Heart right ventricle (tissue), 16 donors: ENCODE measurements around the gene SPATS2. TPM values are rescaled to one million over a fixed set of nuclear protein-coding genes. Genes with fewer than 3 reads are reported as not detected.
"Not testable (repeated sequence)": the region's sequence is repeated elsewhere in the genome, so short reads cannot be mapped to it uniquely, and the experiment has no call there.

ENCODE experiments used
- ATAC-seq, 8 donors: fragments of 200-7000 bp; cut with Tn5 transposase; one replicate each; pipeline ENCODE4 v1.9.1; 2020; ENCODE audit warnings: mild to moderate bottlenecking in 8 of 8, moderate library complexity in 8 of 8, moderate number of reproducible peaks in 1 of 8
- DNase-seq, 2 donors: peaks; one replicate each; pipeline ENCODE4 v3.0.0-alpha.2; 2020
- H3K27ac ChIP-seq, 10 donors: fragments of 200-600 bp; sonication (generic) in 2 of 10; one replicate each; pipeline versions ENCODE4 v1.5.0 to v1.8.0; 2020 to 2022; ENCODE audit warnings: mild to moderate bottlenecking in 3 of 10
- H3K27me3 ChIP-seq, 7 donors: fragments of 200-600 bp; one replicate each; pipeline ENCODE4 v1.8.0; 2021 to 2022; ENCODE audit warnings: mild to moderate bottlenecking in 2 of 7
- H3K36me3 ChIP-seq, 9 donors: fragments of 200-600 bp; sonication (generic) in 1 of 9; one replicate each; pipeline versions ENCODE4 v1.5.0 to v1.8.0; 2020 to 2022; ENCODE audit warnings: mild to moderate bottlenecking in 2 of 9
- H3K4me1 ChIP-seq, 9 donors: fragments of 200-600 bp; sonication (generic) in 1 of 9; one replicate each; pipeline versions ENCODE4 v1.5.0 to v1.8.0; 2020 to 2022; ENCODE audit warnings: mild to moderate bottlenecking in 4 of 9
- H3K4me3 ChIP-seq, 10 donors: fragments of 200-600 bp; sonication (generic) in 2 of 10; one replicate each; pipeline versions ENCODE4 v1.5.0 to v1.8.0; 2020 to 2022; ENCODE audit warnings: mild to moderate bottlenecking in 7 of 10, moderate library complexity in 2 of 10
- H3K9me3 ChIP-seq, 11 donors: fragments of 200-600 bp in 10 of 11; sonication (generic) in 2 of 11; one replicate each; pipeline versions ENCODE4 v1.5.0 to v1.8.0; 2013 to 2022; ENCODE audit warnings: mild to moderate bottlenecking in 2 of 11, control low read depth in 1 of 11, moderate library complexity in 1 of 11
- whole genome bisulfite sequencing, 2 donors: extraction: QIAGEN DNeasy Blood & Tissue Kit; methylation state at CpG; one replicate each; pipeline ENCODE4 v1.1.7; 2013; ENCODE audit warnings: inconsistent platforms in 1 of 2; 5-methylcytosine and 5-hydroxymethylcytosine counted together
- intact Hi-C, 10 donors: fragments of 100-400 bp; cut with DNase I; formaldehyde crosslinking; loops; one replicate each; pipeline versions ENCODE4 v1.11.1 to v1.14.2; 2022
- polyA plus RNA-seq, 2 donors: library from polyadenylated mRNA; stranded (reverse); fragments of 200-250 nt; gene quantifications; one replicate each; pipeline ENCODE4 v1.2.3, GENCODE V29; 2013
- total RNA-seq, 10 donors: library from RNA; stranded (reverse); fragmentation: NEBNext Ultra II Directional in 3 of 10; extraction: Animal tissue kit (Norgen Biotek cat#: 25700) in 3 of 10; gene quantifications; one replicate each; pipeline versions ENCODE4 v1.2.1 to v1.2.4, GENCODE V29; 2021 to 2023
- TF ChIP-seq, protein P1 (sequence below), 9 donors: fragments of 200-600 bp; sonication (generic) in 2 of 9; IDR thresholded peaks; one replicate each; pipeline versions ENCODE4 v1.5.0 to v1.8.0; 2021 to 2022; ENCODE audit warnings: antibody characterized with exemption in 9 of 9, mild to moderate bottlenecking in 5 of 9, moderate library complexity in 1 of 9
- donor health status: Arrhythmogenic right ventricular cardiomyopathy.
- donor health status: ischemic (EF 13 %, LVEDD 7.1; RV severe dilation, severe dysfunction).
- donor health status: healthy with polysubstance abuse.
- donor health status: DM: no; HTN: yes; CAD: no.
- donor health status: DM: no; HTN: no; CAD: no.
- donor health status: ischemic (EF 25% LVEDD 6.9; RV normal size, moderate dysfunction).
- donor health status: ischemic (EF 25% LVEDD 5.7; RV mildly dilated, moderate dysfunction).
- donor health status: healthy.
- donor health status: DM: yes; HTN: yes; CAD: no.
- donor health status: Ischemic cardiomyopathy.
- donor health status: ischemic (EF 35%, LVEDD 5.7; RV mildly dilated, moderate dysfunction).
- donor health status: nonischemic (EF 11% LVEDD 7.7; RV severe dilation, severe dysfunction).
- donor health status: DM: yes; HTN: yes; CAD: no.
- donor health status: PGD.
- donor health status: ischemic (EF 29% LVEDD 5.4; RV normal size, mild dysfunction).
- donor health status: nonischemic (EF 23%, LVEDD 6.1; RV moderate dilation, normal function).

The SPATS2 gene
- total and polyA plus RNA-seq, 12 donors: 3.5 to 11.5 (median 5.1) TPM

DNA sequence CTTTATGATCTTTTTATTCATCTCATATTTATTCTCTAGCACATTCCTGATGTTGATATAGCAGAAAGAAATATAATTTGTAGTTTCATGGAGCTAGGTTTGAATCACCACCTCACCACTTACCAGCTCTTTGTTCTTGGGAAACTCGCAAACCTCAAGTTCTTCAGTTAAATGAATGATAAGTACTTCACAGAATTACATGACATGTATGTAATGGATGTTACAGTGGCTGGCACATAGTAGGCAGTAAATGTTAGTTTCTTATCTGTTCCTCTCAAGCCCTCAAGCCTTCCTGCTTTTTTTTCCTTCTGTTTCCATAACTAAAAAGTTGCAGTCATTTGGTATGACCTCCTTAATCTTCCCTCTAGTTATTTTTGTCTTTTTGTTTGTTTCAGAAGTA is 54.9 kb downstream of the SPATS2 start:
- 96 to 100% methylated on average over 1 of the region's 1 CpG for WGBS, 2 donors
- Histone ChIP-seq H3K27ac (no peak overlapping the region), H3K36me3 (peaks cover 0 to 12% (median 0%) of the 10 kb centered on the region in 9 donors), H3K4me3 (no peak overlapping the region), H3K27me3 (no peaks in the 10 kb centered on the region), H3K4me1 (peaks cover 0 to 18% (median 0%) of the 10 kb centered on the region in 9 donors), H3K9me3 (no peaks in the 10 kb centered on the region)
- intact Hi-C loops: no loop called here
- TF ChIP-seq, protein P1, sequence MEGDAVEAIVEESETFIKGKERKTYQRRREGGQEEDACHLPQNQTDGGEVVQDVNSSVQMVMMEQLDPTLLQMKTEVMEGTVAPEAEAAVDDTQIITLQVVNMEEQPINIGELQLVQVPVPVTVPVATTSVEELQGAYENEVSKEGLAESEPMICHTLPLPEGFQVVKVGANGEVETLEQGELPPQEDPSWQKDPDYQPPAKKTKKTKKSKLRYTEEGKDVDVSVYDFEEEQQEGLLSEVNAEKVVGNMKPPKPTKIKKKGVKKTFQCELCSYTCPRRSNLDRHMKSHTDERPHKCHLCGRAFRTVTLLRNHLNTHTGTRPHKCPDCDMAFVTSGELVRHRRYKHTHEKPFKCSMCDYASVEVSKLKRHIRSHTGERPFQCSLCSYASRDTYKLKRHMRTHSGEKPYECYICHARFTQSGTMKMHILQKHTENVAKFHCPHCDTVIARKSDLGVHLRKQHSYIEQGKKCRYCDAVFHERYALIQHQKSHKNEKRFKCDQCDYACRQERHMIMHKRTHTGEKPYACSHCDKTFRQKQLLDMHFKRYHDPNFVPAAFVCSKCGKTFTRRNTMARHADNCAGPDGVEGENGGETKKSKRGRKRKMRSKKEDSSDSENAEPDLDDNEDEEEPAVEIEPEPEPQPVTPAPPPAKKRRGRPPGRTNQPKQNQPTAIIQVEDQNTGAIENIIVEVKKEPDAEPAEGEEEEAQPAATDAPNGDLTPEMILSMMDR (IDR thresholded peaks at IDR 0.05): no peak
- DNase-seq (no peak), ATAC-seq (no peak)

DNA sequence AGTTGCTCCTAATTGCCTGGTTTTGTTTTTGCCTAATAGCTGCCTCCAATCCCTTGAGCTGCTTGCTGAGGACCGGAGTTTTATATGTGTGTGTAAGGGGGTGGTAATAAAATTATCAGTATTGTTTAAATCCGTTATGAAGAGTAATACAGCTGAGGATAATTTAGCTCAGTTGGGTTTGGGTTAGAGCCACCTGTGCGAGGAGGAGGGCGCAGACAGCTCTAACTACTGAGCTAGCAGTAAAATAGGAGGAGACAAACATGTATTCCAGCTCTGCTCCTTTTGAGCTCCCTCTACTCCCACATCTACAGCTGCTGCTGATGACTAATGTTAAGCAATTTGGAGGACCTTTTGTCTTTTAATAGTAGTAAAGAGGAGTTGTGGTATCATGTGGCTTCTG is 61.5 kb downstream of the SPATS2 start:
- intact Hi-C loops: no loop called here
- H3K27ac ChIP-seq: peak overlapping the region in 1 of 10 donors; percentile 41
- WGBS, 2 donors: 74 to 75% methylated on average over 4 of the region's 4 CpGs

DNA sequence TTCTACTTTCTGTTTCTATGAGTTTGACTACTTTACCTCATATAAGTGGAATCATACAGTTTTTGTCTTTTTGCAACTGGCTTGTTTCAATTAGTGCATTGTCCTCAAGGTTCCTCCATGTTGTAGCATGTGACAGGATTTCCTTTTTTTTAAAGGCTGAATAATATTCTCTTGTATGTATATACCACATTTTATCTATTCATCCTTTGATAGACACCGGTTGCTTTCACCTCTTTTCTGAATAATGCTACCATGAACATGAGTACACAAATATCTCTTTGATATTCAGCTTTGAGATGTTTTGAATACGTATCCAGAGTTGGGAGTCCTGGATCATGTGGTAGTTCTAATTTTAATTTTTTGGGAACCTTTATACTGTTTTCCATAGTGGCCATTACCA is 65.4 kb downstream of the SPATS2 start:
- TF ChIP-seq, protein P1 (IDR thresholded peaks at IDR 0.05): no peak
- peaks cover 0 to 6% (median 0%) of the 10 kb centered on the region in 11 donors for H3K9me3 ChIP-seq
- no peaks in the 10 kb centered on the region for H3K36me3 ChIP-seq
- 90% methylated on average over 2 of the region's 2 CpGs for WGBS, 2 donors
- no peak overlapping the region for H3K27ac ChIP-seq
- peaks cover 0 to 19% (median 3%) of the 10 kb centered on the region in 9 donors for H3K4me1 ChIP-seq
- no peak overlapping the region for H3K4me3 ChIP-seq
- no peaks in the 10 kb centered on the region for H3K27me3 ChIP-seq
- ATAC-seq (no peak), DNase-seq (no peak)
- intact Hi-C loops: no loop called here

More for the DNA sequence above, 61.5 kb downstream of the SPATS2 start:
- Histone ChIP-seq H3K4me1 (peaks cover 0 to 19% (median 3%) of the 10 kb centered on the region in 9 donors), H3K36me3 (peaks cover 0 to 12% (median 0%) of the 10 kb centered on the region in 9 donors), H3K9me3 (peaks cover 0 to 3% (median 0%) of the 10 kb centered on the region in 11 donors), H3K27me3 (no peaks in the 10 kb centered on the region), H3K4me3 (no peak overlapping the region)
- peak in 6 of 8 donors; percentile 28 to 63 (median 42) for ATAC-seq
- TF ChIP-seq, protein P1 (IDR thresholded peaks at IDR 0.05): no peak
- no peak for DNase-seq

DNA sequence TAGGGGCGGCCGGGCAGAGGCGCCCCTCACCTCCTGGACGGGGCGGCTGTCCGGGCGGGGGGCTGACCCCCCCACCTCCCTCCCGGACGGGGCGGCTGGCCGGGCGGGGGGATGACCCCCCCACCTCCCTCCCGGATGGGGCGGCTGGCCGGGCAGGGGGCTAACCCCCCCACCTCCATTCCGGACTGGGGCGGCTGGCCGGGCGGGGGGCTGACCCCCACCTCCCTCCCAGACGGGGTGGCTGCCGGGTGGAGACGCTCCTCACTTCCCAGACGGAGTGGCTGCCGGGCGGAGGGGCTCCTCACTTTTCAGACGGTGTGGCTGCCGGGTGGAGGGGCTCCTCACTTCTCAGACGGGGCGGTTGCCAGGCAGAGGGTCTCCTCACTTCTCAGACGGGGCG is 69.5 kb downstream of the SPATS2 start:
- 97 to 99% methylated on average over 18 to 28 of the region's 31 CpGs for WGBS, 2 donors
- not testable (repeated sequence) for H3K36me3 ChIP-seq, DNase-seq, H3K27ac ChIP-seq, ATAC-seq, H3K27me3 ChIP-seq, H3K9me3 ChIP-seq, H3K4me1 ChIP-seq, H3K4me3 ChIP-seq
- intact Hi-C loops: loop anchor here in 1 of 10 donors (5.0 kb wide), 1 partner anchor 866 kb away; no protein-coding TSS in a partner anchor

DNA sequence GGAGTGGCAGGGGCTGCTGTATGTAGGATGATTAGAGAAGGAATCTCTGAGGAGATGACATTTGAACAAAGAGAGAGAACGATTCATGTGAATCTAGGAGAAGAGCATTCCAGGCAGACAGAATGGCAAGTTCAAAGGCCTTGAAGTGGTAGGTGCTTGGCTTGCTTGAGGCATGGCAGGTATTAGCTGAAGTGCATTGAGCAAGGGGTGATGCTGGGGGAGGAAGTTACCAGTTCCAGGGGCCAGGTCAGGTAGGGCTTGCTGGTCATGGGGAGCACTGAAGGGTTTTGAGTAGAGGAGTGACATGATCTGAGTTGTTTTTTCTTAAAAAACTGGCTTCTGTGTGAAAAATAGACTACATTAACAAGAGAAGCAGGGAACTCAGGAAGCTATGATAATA is 71.8 kb downstream of the SPATS2 start:
- ATAC-seq (no peak), DNase-seq (no peak)
- Histone ChIP-seq H3K4me1 (peaks cover 0 to 7% (median 0%) of the 10 kb centered on the region in 9 donors), H3K36me3 (peaks cover 0 to 7% (median 0%) of the 10 kb centered on the region in 9 donors), H3K27ac (no peak overlapping the region), H3K27me3 (no peaks in the 10 kb centered on the region), H3K4me3 (no peak overlapping the region), H3K9me3 (peaks cover 0 to under 1% (median 0%) of the 10 kb centered on the region in 11 donors)
- TF ChIP-seq, protein P1 (IDR thresholded peaks at IDR 0.05): no peak
- intact Hi-C loops: loop anchor here in 1 of 10 donors (5.0 kb wide), 1 partner anchor 863 kb away; no protein-coding TSS in a partner anchor
- WGBS, 2 donors: 81 to 88% methylated on average over 1 of the region's 1 CpG
